ENCODE data around the gene NDFIP1.

DNA sequence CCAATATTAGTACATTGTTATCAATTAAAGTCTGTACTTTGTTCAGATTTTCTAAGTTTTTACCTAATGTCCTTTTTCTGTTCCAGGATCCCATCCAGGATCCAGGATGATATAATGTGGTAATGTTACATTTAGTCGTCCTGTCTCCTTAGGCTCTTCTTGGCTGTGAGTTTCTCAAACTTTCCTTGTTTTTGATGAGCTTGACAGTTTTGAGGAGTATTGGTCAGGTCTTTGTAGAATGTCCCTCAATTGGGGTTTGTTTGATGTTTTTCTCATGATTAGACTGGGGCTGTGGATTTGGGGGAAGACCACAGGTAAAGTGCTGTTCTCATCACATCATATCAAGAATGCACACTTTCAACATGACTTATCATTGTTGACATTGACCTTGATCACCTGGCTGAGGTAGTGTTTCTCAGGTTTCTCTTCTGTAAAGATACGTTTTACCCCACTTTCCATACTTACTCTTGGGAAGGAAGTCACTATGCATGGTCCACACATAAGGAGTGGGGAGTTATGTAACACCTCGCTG is 9.6 kb downstream of the NDFIP1 start:
- TF ChIP-seq CTCF (IDR thresholded peaks at IDR 0.05 in 4 of 5, conservative IDR thresholded peaks at IDR 0.05 in 1 of 5) (no peak), POLR2A (IDR thresholded peaks at IDR 0.05) (no peak)
